NCI-H1417 treated with DMSO at 0.1 percent for 48 hours (cell line): ENCODE results near the gene LRRC8E.

Experiments
- DNase-seq: peaks from one replicate; lab custom pipeline; 2025; lab: John Stamatoyannopoulos, UW

LRRC8E gene

GRCh38 chr19:7868326-7868670 lies 20.0 kb upstream of the LRRC8E start:
- DNase-seq: no peak

- no peak for DNase-seq
Observed at GRCh38 chr19:7868671-7869452, 19.4 kb upstream of the LRRC8E start.

- no peak for DNase-seq
Observed at GRCh38 chr19:7869453-7869909, 18.8 kb upstream of the LRRC8E start.

- DNase-seq: no peak
Observed at GRCh38 chr19:7869910-7870511, 18.3 kb upstream of the LRRC8E start.

GRCh38 chr19:7870571-7871436 lies 17.5 kb upstream of the LRRC8E start:
- no peak for DNase-seq

GRCh38 chr19:7871437-7872305 lies 16.6 kb upstream of the LRRC8E start:
- no peak for DNase-seq

GRCh38 chr19:7872306-7873204 lies 15.8 kb upstream of the LRRC8E start:
- no peak for DNase-seq

GRCh38 chr19:7873304-7874075 lies 14.8 kb upstream of the LRRC8E start:
- no peak for DNase-seq

GRCh38 chr19:7874076-7874896 lies 14.0 kb upstream of the LRRC8E start, which contains the start of gene PRR36:
Gene PRR36 (minus strand): TSS chr19:7874390. CDS start chr19:7873689, 701 bp downstream.
- peak; percentile 78 for DNase-seq

GRCh38 chr19:7874897-7875273 lies 13.4 kb upstream of the LRRC8E start:
- no peak for DNase-seq

GRCh38 chr19:7877249-7877836 lies 11.0 kb upstream of the LRRC8E start:
- DNase-seq: no peak

GRCh38 chr19:7879111-7879807 lies 9.1 kb upstream of the LRRC8E start:
- DNase-seq: no peak

GRCh38 chr19:7879836-7880235 lies 8.5 kb upstream of the LRRC8E start:
- no peak for DNase-seq

- DNase-seq: no peak
Observed at GRCh38 chr19:7881910-7882309, 6.4 kb upstream of the LRRC8E start.

GRCh38 chr19:7883105-7883504 lies 5.2 kb upstream of the LRRC8E start:
- DNase-seq: no peak

- no peak for DNase-seq
Observed at GRCh38 chr19:7883796-7884570, 4.3 kb upstream of the LRRC8E start.

GRCh38 chr19:7885818-7886217 lies 2.5 kb upstream of the LRRC8E start:
- no peak for DNase-seq
